ENCODE results near the gene CPNE2. TPM values are rescaled to one million over a fixed set of nuclear protein-coding genes. Genes with fewer than 3 reads are reported as not detected.
A peak's percentile ranks its signal among the peaks of the same experiment; 100 is the strongest.
"Not testable (repeated sequence)": the region's sequence is repeated elsewhere in the genome, so short reads cannot be mapped to it uniquely, and the experiment has no call there.

CPNE2 gene
- 16.1 TPM for total RNA-seq

GRCh38 chr16:57091975-57092785 lies at the start of gene CPNE2:
Gene CPNE2, plus strand, starts transcription at chr16:57092583. Its CDS starts 18,160 bp downstream, at chr16:57110743.
- DNase-seq (ENCODE audit: low spot score) = peak; percentile 25

GRCh38 chr16:57043248-57043647 lies 49.1 kb upstream of the CPNE2 start:
- no peak for DNase-seq (ENCODE audit: low spot score)

- no peak for DNase-seq (ENCODE audit: low spot score)
These were observed 47.3 kb upstream of the CPNE2 start for GRCh38 chr16:57044931-57045693.

GRCh38 chr16:57045694-57046381 lies 46.5 kb upstream of the CPNE2 start:
- DNase-seq (ENCODE audit: low spot score) = peak; percentile 51

- DNase-seq (ENCODE audit: low spot score) = no peak
These were observed 44.3 kb upstream of the CPNE2 start for GRCh38 chr16:57048095-57048494.

GRCh38 chr16:57049678-57050077 lies 42.7 kb upstream of the CPNE2 start:
- no peak for DNase-seq (ENCODE audit: low spot score)

- DNase-seq (ENCODE audit: low spot score) = no peak
These were observed 40.6 kb upstream of the CPNE2 start for GRCh38 chr16:57051696-57052228.

- DNase-seq (ENCODE audit: low spot score) = no peak
These were observed 39.2 kb upstream of the CPNE2 start for GRCh38 chr16:57053206-57053605.

GRCh38 chr16:57054338-57054737 lies 38.0 kb upstream of the CPNE2 start:
- no peak for DNase-seq (ENCODE audit: low spot score)

GRCh38 chr16:57054771-57055170 lies 37.6 kb upstream of the CPNE2 start:
- DNase-seq (ENCODE audit: low spot score) = no peak

GRCh38 chr16:57055671-57056070 lies 36.7 kb upstream of the CPNE2 start:
- no peak for DNase-seq (ENCODE audit: low spot score)

- DNase-seq (ENCODE audit: low spot score) = no peak
These were observed 34.0 kb upstream of the CPNE2 start for GRCh38 chr16:57058291-57058861.

GRCh38 chr16:57060323-57061083 lies 31.9 kb upstream of the CPNE2 start:
- DNase-seq (ENCODE audit: low spot score) = no peak

GRCh38 chr16:57061084-57061905 lies 31.1 kb upstream of the CPNE2 start:
- peak; percentile 52 for DNase-seq (ENCODE audit: low spot score)

- no peak for DNase-seq (ENCODE audit: low spot score)
These were observed 30.1 kb upstream of the CPNE2 start for GRCh38 chr16:57062329-57062728.

- not testable (repeated sequence) for DNase-seq (ENCODE audit: low spot score)
These were observed 29.2 kb upstream of the CPNE2 start for GRCh38 chr16:57063189-57063588.

GRCh38 chr16:57064995-57065394 lies 27.4 kb upstream of the CPNE2 start:
- no peak for DNase-seq (ENCODE audit: low spot score)

GRCh38 chr16:57066625-57067024 lies 25.8 kb upstream of the CPNE2 start:
- DNase-seq (ENCODE audit: low spot score) = no peak

GRCh38 chr16:57067347-57067746 lies 25.0 kb upstream of the CPNE2 start:
- no peak for DNase-seq (ENCODE audit: low spot score)

- no peak for DNase-seq (ENCODE audit: low spot score)
These were observed 23.3 kb upstream of the CPNE2 start for GRCh38 chr16:57069053-57069452.

Measured in mucosa of gallbladder (tissue), 1 donor.